Ovary (tissue), 9 donors: Measurements from ENCODE around the gene RNU1-3. TPM values are rescaled to one million over a fixed set of nuclear protein-coding genes. Genes with fewer than 3 reads are reported as not detected.
"Not testable (repeated sequence)": the region's sequence is repeated elsewhere in the genome, so short reads cannot be mapped to it uniquely, and the experiment has no call there.

Experiments
- DNase-seq, 5 donors: peaks; one replicate each; pipeline ENCODE4 v3.0.0-alpha.2; 2019 to 2020
- H3K27ac ChIP-seq, 2 donors: fragments of 200-600 bp; one replicate each; pipeline versions ENCODE4 v1.5.1 to v1.8.0; 2019 to 2022
- H3K27me3 ChIP-seq: fragments of 200-600 bp; one replicate; pipeline ENCODE4 v1.8.0; 2022
- H3K36me3 ChIP-seq: fragments of 200-600 bp; sonication (generic); one replicate; pipeline ENCODE4 v1.5.1; 2019
- H3K4me1 ChIP-seq: one replicate; pipeline ENCODE4 v1.8.1; 2013; ENCODE audit warnings: mild to moderate bottlenecking, moderate library complexity; ENCODE audit not compliant: insufficient read depth
- H3K4me3 ChIP-seq: fragments of 200-600 bp; sonication (generic); one replicate; pipeline ENCODE4 v1.5.1; 2017
- H3K9me3 ChIP-seq, 2 donors: fragments of 200-600 bp in 1 of 2; sonication (generic) in 1 of 2; one replicate each; pipeline versions ENCODE4 v1.5.1 to v1.8.1; 2013 to 2019; ENCODE audit warnings: mild to moderate bottlenecking in 1 of 2, moderate library complexity in 1 of 2
- EP300 ChIP-seq: sonication (generic); formaldehyde crosslinking; IDR thresholded peaks from one replicate; pipeline ENCODE4 v1.6.1; 2017; ENCODE audit warnings: antibody characterized with exemption
- POLR2A ChIP-seq: fragments of 450-650 bp; IDR thresholded peaks from one replicate; pipeline ENCODE4 v1.6.1; 2017; ENCODE audit warnings: antibody characterized with exemption, mild to moderate bottlenecking, moderate library complexity
- WGBS, 3 donors: extraction: QIAGEN DNeasy Blood & Tissue Kit in 1 of 3; methylation state at CpG; one replicate each; pipeline versions ENCODE4 v1.1.5 to v1.1.7; 2013 to 2017; 5-methylcytosine and 5-hydroxymethylcytosine counted together
- intact Hi-C, 4 donors: fragments of 100-400 bp; cut with DNase I; formaldehyde crosslinking; loops; one replicate each; pipeline versions ENCODE4 v1.11.0 to v1.15.1; 2022 to 2023
- polyA plus RNA-seq, 2 donors: library from polyadenylated mRNA; stranded (reverse); fragments of 200-250 nt in 1 of 2; fragments of 350-450 nt in 1 of 2; fragmentation: Illumina TruSeq in 1 of 2; extraction: RNeasy Lipid Tissue Mini Kit (QIAGEN cat#74804) in 1 of 2; gene quantifications; one replicate each; pipeline ENCODE4 v1.2.3, GENCODE V29; 2013 to 2014
- total RNA-seq, 7 donors: library from RNA; depleted of rRNA in 2 of 7; stranded (reverse); fragments of >200 nt in 2 of 7; fragmentation: NEBNext Ultra II Directional in 3 of 7; extraction: Animal tissue kit (Norgen Biotek cat#: 25700) in 3 of 7; gene quantifications; one replicate each; pipeline versions ENCODE4 v1.1.0 to v1.2.4, GENCODE V29; 2016 to 2023
- TF ChIP-seq, protein P1 (sequence below), 3 donors: fragments of 450-650 bp in 2 of 3; fragments of 200-600 bp in 1 of 3; IDR thresholded peaks; one replicate each; pipeline versions ENCODE4 v1.5.1 to v1.8.0; 2016 to 2022; ENCODE audit warnings: antibody characterized with exemption in 3 of 3, mild to moderate bottlenecking in 1 of 3
- donor health status: DM: no; HTN: no; CAD: no; lungs with moderate emphysema.
- donor health status: DM: no; HTN: no; CAD: no.
- donor health status: Bipolar disorder and iron deficiency.
- donor health status: DM: yes; HTN: yes; CAD: no.
- donor health status: DM: no; HTN: no; CAD: no.
- donor health status: DM: yes; HTN: yes; CAD: no.

RNU1-3 gene
- total and polyA plus RNA-seq, 9 donors, result under 0.01 to 7,521 (median 3,807) TPM; not detected in 2

GRCh38 chr1:16677552-16678431 lies 11.0 kb upstream of the RNU1-3 start:
- no peaks in the 10 kb centered on the region for H3K27me3 ChIP-seq
- intact Hi-C loops, result no loop called here
- no peak overlapping the region for H3K27ac ChIP-seq
- H3K9me3 ChIP-seq, result no peaks in the 10 kb centered on the region
- 67 to 86% (median 68%) methylated on average over 34 of the region's 34 CpGs for WGBS, 3 donors
- no peak overlapping the region for H3K4me3 ChIP-seq
- peak in 3 of 5 donors; percentile 18 to 70 (median 38) for DNase-seq
- TF ChIP-seq, protein P1, sequence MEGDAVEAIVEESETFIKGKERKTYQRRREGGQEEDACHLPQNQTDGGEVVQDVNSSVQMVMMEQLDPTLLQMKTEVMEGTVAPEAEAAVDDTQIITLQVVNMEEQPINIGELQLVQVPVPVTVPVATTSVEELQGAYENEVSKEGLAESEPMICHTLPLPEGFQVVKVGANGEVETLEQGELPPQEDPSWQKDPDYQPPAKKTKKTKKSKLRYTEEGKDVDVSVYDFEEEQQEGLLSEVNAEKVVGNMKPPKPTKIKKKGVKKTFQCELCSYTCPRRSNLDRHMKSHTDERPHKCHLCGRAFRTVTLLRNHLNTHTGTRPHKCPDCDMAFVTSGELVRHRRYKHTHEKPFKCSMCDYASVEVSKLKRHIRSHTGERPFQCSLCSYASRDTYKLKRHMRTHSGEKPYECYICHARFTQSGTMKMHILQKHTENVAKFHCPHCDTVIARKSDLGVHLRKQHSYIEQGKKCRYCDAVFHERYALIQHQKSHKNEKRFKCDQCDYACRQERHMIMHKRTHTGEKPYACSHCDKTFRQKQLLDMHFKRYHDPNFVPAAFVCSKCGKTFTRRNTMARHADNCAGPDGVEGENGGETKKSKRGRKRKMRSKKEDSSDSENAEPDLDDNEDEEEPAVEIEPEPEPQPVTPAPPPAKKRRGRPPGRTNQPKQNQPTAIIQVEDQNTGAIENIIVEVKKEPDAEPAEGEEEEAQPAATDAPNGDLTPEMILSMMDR (IDR thresholded peaks at IDR 0.05), result no peak
- no peak for TF ChIP-seq EP300
- no peak for TF ChIP-seq POLR2A
- no peaks in the 10 kb centered on the region for H3K4me1 ChIP-seq
- no peaks in the 10 kb centered on the region for H3K36me3 ChIP-seq

DNA sequence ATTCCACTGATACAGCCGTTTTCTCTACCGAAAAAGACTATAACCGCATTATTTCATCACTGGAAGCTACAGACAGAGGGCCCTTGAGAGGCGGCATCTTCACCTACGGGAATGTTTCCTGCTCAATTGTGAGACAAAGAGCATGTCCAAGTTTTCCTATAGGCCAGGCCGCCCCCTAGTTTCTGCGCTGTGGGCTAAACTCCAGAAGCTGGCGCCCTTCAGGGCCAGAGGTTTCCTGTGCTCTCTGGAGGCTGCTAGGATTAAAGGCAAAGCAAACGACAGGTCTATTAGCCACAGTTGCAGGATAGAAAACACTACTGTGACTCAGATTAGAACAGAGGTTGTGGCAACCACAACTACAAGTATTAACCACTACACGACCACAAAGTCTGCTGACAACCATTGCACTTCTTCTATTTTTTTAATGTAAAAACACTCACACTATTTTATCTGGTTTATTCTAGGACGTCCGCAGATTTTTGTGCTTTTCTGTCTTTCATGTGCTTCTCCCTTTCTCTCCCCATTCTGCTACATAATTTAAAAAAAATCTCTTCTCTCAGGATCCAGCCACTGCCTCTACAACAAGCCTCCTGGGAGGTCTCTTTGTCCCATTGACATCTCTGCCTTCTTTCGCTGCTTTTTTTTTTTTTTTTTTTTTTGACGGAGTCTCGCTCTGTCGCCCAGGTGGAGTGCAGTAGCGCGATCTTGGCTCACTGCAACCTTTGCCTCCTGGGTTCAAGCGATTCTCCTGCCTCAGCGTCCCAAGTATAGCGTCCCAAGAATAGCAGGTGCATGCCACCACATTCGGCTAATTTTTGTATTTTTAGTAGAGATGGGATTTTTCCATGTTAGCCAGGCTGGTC lies 10.1 kb upstream of the RNU1-3 start:
- H3K4me3 ChIP-seq, H3K9me3 ChIP-seq, H3K27ac ChIP-seq, H3K36me3 ChIP-seq, DNase-seq, H3K4me1 ChIP-seq, H3K27me3 ChIP-seq, intact Hi-C loops: not testable (repeated sequence)
- WGBS, 3 donors, result 79 to 81% (median 79%) methylated on average over 22 of the region's 22 CpGs

DNA sequence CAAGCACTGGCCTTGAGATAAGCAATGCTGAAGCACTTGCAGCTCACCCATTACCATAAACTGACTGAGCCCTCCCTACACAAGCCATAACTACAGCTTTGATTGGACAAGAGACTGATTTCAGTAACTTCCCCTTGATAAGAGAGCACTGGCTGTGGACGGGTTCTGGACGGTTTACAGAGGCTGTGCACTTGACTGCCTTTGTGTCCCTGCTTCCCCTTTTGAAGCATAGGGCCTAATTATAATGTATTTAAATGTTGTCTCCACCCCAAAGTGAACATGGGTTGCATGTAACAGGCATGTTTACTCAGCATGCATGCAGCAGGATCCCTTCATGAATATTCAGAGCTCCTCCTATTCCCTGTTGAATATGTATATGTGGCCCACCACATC lies 8.4 kb upstream of the RNU1-3 start:
- DNase-seq, H3K27me3 ChIP-seq, H3K4me1 ChIP-seq, H3K36me3 ChIP-seq, intact Hi-C loops, H3K4me3 ChIP-seq, H3K9me3 ChIP-seq, H3K27ac ChIP-seq: not testable (repeated sequence)
- WGBS, 3 donors, result no CpG with 5 or more reads among the region's 2 CpGs

DNA sequence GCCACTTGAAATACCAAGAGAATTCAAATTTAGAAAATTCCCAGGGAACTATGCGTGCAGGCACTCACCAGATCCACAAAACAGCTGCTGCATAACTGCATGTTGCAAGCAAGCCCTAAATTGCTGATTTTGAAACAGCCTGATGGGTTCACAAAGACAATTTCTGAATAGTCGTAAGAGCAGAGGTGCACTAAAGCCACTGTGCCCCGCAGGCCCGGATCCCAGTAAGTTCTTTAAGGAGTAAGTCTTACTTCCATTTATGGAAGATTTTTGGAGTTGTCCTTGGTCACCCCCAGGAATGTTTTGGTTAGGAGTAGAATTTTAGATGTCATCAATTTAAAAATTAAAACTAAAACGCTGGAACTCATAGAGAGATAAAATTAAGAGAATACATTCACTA lies 7.2 kb upstream of the RNU1-3 start:
- DNase-seq, result peak in 1 of 5 donors; percentile 20
- 12 to 33% (median 15%) methylated on average over 4 to 5 of the region's 5 CpGs for WGBS, 3 donors
- H3K27me3 ChIP-seq, H3K9me3 ChIP-seq, H3K4me3 ChIP-seq, intact Hi-C loops, H3K36me3 ChIP-seq, H3K4me1 ChIP-seq, H3K27ac ChIP-seq: not testable (repeated sequence)

DNA sequence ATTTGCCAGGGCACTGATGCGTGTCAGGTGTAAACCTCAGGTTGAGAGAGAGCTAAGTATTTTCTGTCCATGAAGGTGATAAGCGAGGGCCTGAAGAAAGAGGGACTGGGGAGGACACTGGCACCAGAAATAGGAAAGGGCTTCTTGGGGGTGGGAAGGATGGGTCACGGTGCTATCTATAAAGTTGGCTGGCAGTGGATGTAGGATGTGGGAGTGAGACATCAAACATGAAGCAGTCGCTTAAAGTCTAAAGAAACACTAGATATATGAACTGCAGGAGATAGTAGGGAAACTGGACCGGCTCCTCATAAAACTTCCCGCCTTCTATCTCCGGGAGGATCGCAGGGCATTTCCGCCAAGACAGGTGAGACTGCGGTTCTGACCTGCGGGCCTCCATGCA lies 912 bp downstream of the RNU1-3 start:
- H3K9me3 ChIP-seq, intact Hi-C loops, DNase-seq, H3K27me3 ChIP-seq, H3K27ac ChIP-seq, H3K4me3 ChIP-seq, H3K4me1 ChIP-seq, H3K36me3 ChIP-seq: not testable (repeated sequence)
- no CpG with 5 or more reads among the region's 11 CpGs for WGBS, 3 donors

DNA sequence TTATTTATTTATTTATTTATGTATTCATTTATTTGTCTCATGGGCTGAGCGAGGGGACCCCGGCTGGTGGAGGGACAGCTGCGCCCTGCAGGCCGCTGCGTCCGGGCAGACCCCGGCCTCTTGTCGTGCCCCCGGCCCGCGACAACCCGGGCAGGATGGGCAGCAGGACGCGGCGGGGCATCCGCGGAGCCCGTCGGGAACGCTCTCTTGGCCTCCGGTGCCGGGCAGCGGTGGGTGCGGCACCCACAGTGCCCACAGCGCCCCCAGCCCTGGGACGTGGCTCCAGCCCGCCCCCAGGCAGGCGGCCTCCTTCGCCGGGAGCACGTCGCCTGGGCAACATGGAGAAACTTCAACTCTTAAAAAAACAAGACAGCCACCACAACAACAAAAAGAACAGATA lies 8.5 kb downstream of the RNU1-3 start:
- intact Hi-C loops, H3K4me1 ChIP-seq, H3K9me3 ChIP-seq, H3K27me3 ChIP-seq, H3K27ac ChIP-seq, H3K36me3 ChIP-seq, H3K4me3 ChIP-seq, DNase-seq: not testable (repeated sequence)
- 81 to 86% (median 82%) methylated on average over 20 to 21 of the region's 32 CpGs for WGBS, 3 donors

- H3K36me3 ChIP-seq, H3K27me3 ChIP-seq, DNase-seq, H3K4me1 ChIP-seq, H3K9me3 ChIP-seq, H3K4me3 ChIP-seq, intact Hi-C loops, H3K27ac ChIP-seq: not testable (repeated sequence)
- WGBS, 3 donors, result 97% methylated on average over 2 of the region's 14 CpGs; no CpG with 5 or more reads in 2 of the 3 donors
Observed at GRCh38 chr1:16656981-16657683, 9.6 kb downstream of the RNU1-3 start.

GRCh38 chr1:16656574-16656973 lies 10.2 kb downstream of the RNU1-3 start:
- DNase-seq, H3K27ac ChIP-seq, H3K36me3 ChIP-seq, H3K4me3 ChIP-seq, H3K4me1 ChIP-seq, H3K9me3 ChIP-seq, intact Hi-C loops, H3K27me3 ChIP-seq: not testable (repeated sequence)
- WGBS, 3 donors, result no CpG with 5 or more reads among the region's 6 CpGs

DNA sequence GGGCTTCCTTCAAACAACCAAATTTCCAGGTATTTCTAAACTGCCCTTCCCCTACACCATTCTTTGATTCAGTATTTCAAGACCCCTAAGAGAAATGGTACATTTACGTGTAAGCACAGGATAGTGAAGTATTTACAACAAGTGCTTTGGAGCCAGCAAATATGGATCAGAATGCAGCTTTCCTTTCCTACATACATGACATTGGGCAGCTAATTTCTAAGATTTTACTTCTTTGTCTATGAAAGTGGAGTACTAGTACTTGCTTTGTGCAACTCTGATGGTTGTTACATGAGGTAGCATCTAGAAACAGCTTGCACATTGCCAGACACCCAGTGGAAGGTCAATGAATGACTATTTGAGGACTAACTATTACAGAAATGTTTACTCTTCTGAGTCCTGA lies 15.2 kb downstream of the RNU1-3 start:
- intact Hi-C loops, H3K4me3 ChIP-seq, H3K27ac ChIP-seq, H3K9me3 ChIP-seq, H3K27me3 ChIP-seq, H3K36me3 ChIP-seq, DNase-seq, H3K4me1 ChIP-seq: not testable (repeated sequence)
- WGBS, 3 donors, result 96 to 100% (median 97%) methylated on average over 1 of the region's 1 CpG

DNA sequence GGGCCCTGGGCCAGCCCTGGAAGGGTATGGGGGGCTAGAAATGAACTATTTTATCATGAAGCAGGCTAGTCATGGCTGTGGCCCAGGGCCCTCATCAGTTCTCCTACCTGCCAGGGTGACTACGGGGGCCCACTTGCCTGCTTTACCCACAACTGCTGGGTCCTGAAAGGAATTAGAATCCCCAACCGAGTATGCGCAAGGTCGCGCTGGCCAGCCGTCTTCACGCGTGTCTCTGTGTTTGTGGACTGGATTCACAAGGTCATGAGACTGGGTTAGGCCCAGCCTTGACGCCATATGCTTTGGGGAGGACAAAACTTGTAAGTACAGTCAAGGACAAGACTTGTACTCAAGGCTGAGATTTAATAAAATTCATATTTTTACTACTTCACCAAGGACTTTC lies 16.8 kb downstream of the RNU1-3 start:
- H3K27ac ChIP-seq, H3K27me3 ChIP-seq, H3K4me3 ChIP-seq, intact Hi-C loops, H3K4me1 ChIP-seq, H3K9me3 ChIP-seq, H3K36me3 ChIP-seq: not testable (repeated sequence)
- WGBS, 3 donors, result 64 to 75% (median 66%) methylated on average over 8 to 9 of the region's 9 CpGs
- DNase-seq, result peak in 3 of 5 donors; percentile 11 to 42 (median 22)
